ENCODE data around the gene NOTCH4. TPM values are rescaled to one million over a fixed set of nuclear protein-coding genes. Genes with fewer than 3 reads are reported as not detected.

NOTCH4 gene
- total RNA-seq, 1 donor from 2014 or later: 0.83 TPM

DNA sequence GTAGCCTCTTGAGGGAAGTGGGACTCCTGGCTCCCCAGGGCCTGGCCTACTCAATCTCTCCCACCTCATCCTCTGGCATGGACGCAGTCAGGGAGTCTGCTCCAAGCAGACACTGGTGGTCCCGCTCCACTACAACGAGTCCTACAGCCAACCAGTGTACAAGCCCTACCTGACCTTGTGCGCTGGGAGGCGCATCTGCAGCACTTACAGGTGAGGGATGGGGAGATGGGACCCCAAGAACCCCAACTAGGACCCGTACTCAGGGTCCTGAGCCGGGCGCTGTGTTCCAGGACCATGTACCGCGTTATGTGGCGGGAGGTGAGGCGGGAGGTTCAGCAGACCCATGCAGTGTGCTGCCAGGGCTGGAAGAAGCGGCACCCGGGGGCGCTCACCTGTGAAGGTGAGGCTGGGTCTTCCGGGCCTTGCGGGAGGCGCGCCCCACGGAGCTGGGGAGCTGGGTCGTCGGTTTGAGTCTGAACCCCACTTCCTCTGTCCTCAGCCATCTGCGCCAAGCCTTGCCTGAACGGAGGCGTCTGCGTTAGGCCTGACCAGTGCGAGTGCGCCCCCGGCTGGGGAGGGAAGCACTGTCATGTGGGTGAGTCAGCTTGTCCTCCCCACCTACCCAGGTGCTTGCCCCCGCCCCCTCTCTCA, 57.3 kb downstream of the NOTCH4 start:
- Mint-ChIP-seq H3K27me3 (ENCODE audit: unreplicated experiment) (no peaks in the 10 kb centered on the region), H3K4me3 (ENCODE audit: unreplicated experiment) (no peak overlapping the region), H3K27ac (ENCODE audit: unreplicated experiment) (no peak overlapping the region), H3K9me3 (ENCODE audit: unreplicated experiment) (no peaks in the 10 kb centered on the region), H3K4me1 (ENCODE audit: unreplicated experiment) (peaks cover 3% of the 10 kb centered on the region), H3K36me3 (ENCODE audit: unreplicated experiment) (peaks cover 49% of the 10 kb centered on the region)
- TF ChIP-seq, protein P1, sequence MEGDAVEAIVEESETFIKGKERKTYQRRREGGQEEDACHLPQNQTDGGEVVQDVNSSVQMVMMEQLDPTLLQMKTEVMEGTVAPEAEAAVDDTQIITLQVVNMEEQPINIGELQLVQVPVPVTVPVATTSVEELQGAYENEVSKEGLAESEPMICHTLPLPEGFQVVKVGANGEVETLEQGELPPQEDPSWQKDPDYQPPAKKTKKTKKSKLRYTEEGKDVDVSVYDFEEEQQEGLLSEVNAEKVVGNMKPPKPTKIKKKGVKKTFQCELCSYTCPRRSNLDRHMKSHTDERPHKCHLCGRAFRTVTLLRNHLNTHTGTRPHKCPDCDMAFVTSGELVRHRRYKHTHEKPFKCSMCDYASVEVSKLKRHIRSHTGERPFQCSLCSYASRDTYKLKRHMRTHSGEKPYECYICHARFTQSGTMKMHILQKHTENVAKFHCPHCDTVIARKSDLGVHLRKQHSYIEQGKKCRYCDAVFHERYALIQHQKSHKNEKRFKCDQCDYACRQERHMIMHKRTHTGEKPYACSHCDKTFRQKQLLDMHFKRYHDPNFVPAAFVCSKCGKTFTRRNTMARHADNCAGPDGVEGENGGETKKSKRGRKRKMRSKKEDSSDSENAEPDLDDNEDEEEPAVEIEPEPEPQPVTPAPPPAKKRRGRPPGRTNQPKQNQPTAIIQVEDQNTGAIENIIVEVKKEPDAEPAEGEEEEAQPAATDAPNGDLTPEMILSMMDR (IDR thresholded peaks at IDR 0.05): no peak
- no peak for DNase-seq (ENCODE audit: extremely low spot score, unreplicated experiment)

DNA sequence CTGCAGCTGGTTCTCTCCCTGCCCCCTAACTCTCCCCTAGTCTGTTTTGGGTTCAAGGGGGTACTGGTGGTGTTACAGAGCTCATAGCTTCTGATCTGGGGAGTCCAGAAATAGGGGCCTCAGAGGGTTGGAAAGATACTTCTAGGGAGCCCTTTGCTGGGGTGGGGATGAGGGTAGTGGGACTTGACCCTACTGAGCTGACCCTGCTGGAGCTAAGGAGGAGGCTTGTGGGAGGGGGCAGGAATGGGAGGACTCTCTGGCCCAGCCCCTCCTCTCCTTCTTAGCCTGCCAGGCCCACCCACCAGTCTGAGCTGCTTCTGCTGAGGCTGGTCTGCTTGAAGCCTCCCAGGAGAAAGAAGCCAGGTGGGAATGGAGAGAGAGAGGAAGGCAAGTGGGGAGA, 59.6 kb downstream of the NOTCH4 start, which contains the start of gene EGFL8:
EGFL8 (plus strand) TSS at position 301 of the 400 bp plus-strand sequence. CDS start 1,571 bp downstream, outside the sequence.
- Mint-ChIP-seq H3K27me3 (ENCODE audit: unreplicated experiment) (no peaks in the 10 kb centered on the region), H3K27ac (ENCODE audit: unreplicated experiment) (no peak within 1 kb of the TSS), H3K9me3 (ENCODE audit: unreplicated experiment) (no peaks in the 10 kb centered on the region), H3K4me3 (ENCODE audit: unreplicated experiment) (no peak within 1 kb of the TSS), H3K36me3 (ENCODE audit: unreplicated experiment) (peaks cover 31% of the 10 kb centered on the region), H3K4me1 (ENCODE audit: unreplicated experiment) (peaks cover 3% of the 10 kb centered on the region)
- TF ChIP-seq, protein P1 (IDR thresholded peaks at IDR 0.05): no peak
- DNase-seq (ENCODE audit: extremely low spot score, unreplicated experiment): no peak

DNA sequence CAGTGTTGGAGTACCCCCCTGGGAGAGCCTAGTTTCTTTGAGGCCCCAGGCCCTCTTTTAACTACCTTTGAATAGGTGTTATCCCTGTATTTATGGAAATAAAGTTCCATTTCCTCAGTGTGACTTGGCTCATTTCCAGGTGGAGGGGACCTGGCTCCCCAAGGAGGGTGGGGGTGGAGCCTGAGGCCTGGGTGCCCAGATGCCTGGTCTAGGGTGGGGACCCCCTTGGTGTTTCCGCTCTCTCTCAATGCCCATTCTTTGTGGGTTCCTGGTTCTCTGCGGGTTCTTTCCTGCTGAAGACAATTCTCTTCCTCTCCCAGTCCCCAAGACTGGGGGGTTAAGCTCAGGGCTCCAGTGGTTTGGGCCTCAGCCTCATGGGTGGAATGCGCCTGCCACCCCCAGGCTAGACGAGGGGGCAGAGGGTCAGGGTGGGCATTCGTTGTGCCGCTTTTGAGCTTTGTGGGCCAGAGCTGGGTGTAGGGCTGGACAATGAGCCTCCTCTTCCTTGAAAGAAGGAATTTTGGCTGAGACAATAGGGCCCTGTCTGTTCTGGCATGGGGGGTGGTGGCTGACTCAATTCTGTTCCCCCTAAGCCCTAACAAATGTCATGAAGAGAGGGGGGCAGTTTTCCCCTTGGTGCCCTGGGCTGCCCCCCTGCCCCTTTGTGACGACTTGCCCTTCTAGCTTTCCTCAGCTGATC, 60.2 kb downstream of the NOTCH4 start:
- Mint-ChIP-seq H3K4me3 (ENCODE audit: unreplicated experiment) (no peak overlapping the region), H3K27me3 (ENCODE audit: unreplicated experiment) (no peaks in the 10 kb centered on the region), H3K9me3 (ENCODE audit: unreplicated experiment) (no peaks in the 10 kb centered on the region), H3K4me1 (ENCODE audit: unreplicated experiment) (peaks cover 1% of the 10 kb centered on the region), H3K27ac (ENCODE audit: unreplicated experiment) (no peak overlapping the region), H3K36me3 (ENCODE audit: unreplicated experiment) (peaks cover 29% of the 10 kb centered on the region)
- TF ChIP-seq, protein P1 (IDR thresholded peaks at IDR 0.05): no peak
- DNase-seq (ENCODE audit: extremely low spot score, unreplicated experiment): no peak

DNA sequence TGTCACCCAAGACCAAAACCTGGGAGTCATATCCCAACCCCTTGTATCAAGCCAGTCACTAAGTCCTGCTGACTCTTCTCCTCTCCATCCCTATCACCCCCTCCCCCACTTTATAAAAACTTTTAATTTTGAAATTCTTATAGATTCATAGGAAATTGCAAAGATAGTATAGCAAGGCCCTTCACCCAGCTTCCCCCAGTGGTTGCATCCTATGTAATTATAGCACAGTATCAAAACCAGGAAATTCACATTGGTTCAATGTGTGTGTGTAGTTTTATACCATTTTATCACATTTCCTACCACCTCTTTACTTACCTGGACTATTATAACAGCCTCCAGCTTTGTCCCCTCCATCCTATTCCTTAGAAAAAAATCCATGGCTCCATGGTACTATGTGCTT, 65.8 kb downstream of the NOTCH4 start:
- Mint-ChIP-seq H3K27ac (ENCODE audit: unreplicated experiment) (no peak overlapping the region), H3K27me3 (ENCODE audit: unreplicated experiment) (no peaks in the 10 kb centered on the region), H3K4me1 (ENCODE audit: unreplicated experiment) (peaks cover 16% of the 10 kb centered on the region), H3K9me3 (ENCODE audit: unreplicated experiment) (no peaks in the 10 kb centered on the region), H3K4me3 (ENCODE audit: unreplicated experiment) (no peak overlapping the region), H3K36me3 (ENCODE audit: unreplicated experiment) (peaks cover 23% of the 10 kb centered on the region)
- TF ChIP-seq, protein P1 (IDR thresholded peaks at IDR 0.05): no peak
- DNase-seq (ENCODE audit: extremely low spot score, unreplicated experiment): no peak

DNA sequence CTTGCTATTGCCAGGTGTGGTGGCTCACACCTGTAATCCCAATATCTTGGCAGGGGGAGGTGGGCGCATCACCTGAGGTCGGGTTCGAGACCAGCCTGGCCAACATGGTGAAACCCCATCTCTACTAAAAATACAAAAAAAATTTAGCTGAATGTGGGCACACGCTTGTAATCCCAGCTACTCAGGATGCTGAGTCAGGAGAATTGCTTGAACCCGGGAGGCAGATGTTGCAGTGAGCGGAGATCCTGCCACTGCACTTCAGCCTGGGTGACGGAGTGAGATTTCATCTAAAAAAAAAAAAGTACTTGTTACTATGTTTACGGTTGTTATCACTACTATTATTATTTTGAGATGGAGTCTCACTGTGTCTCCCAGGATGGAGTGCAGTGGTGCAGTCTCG, 67.0 kb downstream of the NOTCH4 start:
- peaks cover 27% of the 10 kb centered on the region for H3K4me1 Mint-ChIP-seq (ENCODE audit: unreplicated experiment)
- no peak for DNase-seq (ENCODE audit: extremely low spot score, unreplicated experiment)
- H3K36me3 Mint-ChIP-seq (ENCODE audit: unreplicated experiment): peaks cover 18% of the 10 kb centered on the region
- no peaks in the 10 kb centered on the region for H3K27me3 Mint-ChIP-seq (ENCODE audit: unreplicated experiment)
- H3K4me3 Mint-ChIP-seq (ENCODE audit: unreplicated experiment): no peak overlapping the region
- no peak overlapping the region for H3K27ac Mint-ChIP-seq (ENCODE audit: unreplicated experiment)
- no peaks in the 10 kb centered on the region for H3K9me3 Mint-ChIP-seq (ENCODE audit: unreplicated experiment)
- TF ChIP-seq, protein P1 (IDR thresholded peaks at IDR 0.05): no peak
